K562 (cell line): ENCODE results near the gene FAM110D.

Experiments used
- EGR1 ChIP-seq: fragments of 450-650 bp; conservative IDR thresholded peaks from 2 replicates; pipeline ENCODE4 v1.6.1; 2017; ENCODE audit warnings: mild to moderate bottlenecking
- NFE2L1 ChIP-seq: fragments of 450-650 bp; IDR thresholded peaks from 2 replicates; pipeline ENCODE4 v1.6.1; 2016; ENCODE audit warnings: missing genetic modification characterization, low read depth, mild to moderate bottlenecking, missing compliant biosample characterization, moderate library complexity, borderline replicate concordance
- SMARCE1 ChIP-seq: fragments of 450-650 bp; IDR thresholded peaks from 2 replicates; pipeline ENCODE4 v1.7.1; 2016; ENCODE audit warnings: mild to moderate bottlenecking
- ZFP36 ChIP-seq: fragments of 150-350 bp; IDR thresholded peaks from 2 replicates; pipeline ENCODE4 v1.6.1; 2018; ENCODE audit warnings: low read length, low read depth; ENCODE audit not compliant: partially characterized antibody
- ZFX ChIP-seq: sonication (generic); formaldehyde crosslinking; IDR thresholded peaks from 2 replicates; pipeline ENCODE4 v1.8.0; 2022; ENCODE audit warnings: mild to moderate bottlenecking, missing genetic modification reagents, moderate library complexity
- ZKSCAN1 ChIP-seq: fragments of 150-350 bp; IDR thresholded peaks from 2 replicates; pipeline ENCODE4 v1.6.1; 2016; ENCODE audit warnings: low read depth, low read length
- ZNF217 ChIP-seq: sonication (generic); formaldehyde crosslinking; IDR thresholded peaks from 2 replicates; pipeline ENCODE4 v1.8.0; 2022; ENCODE audit warnings: mild to moderate bottlenecking, missing genetic modification reagents
- TF ChIP-seq, protein P1 (sequence below), 3 experiments: IDR thresholded peaks in 2 of 3; conservative IDR thresholded peaks in 1 of 3; 2 replicates each; pipeline ENCODE4 v1.5.1; 2011 to 2012; ENCODE audit warnings: low read length in 3 of 3, mild to moderate bottlenecking in 3 of 3, control low read depth in 2 of 3, improper control_type of control experiment in 1 of 3, inconsistent platforms in 1 of 3, low read depth in 1 of 3, mixed read lengths in 1 of 3, moderate library complexity in 1 of 3; ENCODE audit not compliant: insufficient read depth in 2 of 3

DNA sequence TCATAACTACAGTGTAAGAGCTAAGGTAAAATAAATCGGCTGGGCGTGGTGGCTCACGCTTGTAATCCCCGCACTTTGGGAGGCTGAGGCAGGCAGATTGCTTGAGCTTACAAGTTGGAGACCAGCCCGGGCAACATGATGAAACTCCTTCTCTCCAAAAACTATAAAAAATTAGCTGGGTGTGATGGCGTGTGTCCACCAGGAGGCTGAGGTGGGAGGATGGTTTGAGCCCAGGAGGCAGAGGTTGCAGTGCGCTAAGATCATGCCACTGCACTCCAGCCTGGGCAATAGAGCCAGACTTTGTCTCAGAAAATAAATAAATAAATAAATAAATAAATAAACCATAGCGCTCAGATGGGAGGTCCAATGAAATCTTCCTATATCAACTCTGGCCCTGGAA is 16.7 kb upstream of the FAM110D start:
- TF ChIP-seq, protein P1, sequence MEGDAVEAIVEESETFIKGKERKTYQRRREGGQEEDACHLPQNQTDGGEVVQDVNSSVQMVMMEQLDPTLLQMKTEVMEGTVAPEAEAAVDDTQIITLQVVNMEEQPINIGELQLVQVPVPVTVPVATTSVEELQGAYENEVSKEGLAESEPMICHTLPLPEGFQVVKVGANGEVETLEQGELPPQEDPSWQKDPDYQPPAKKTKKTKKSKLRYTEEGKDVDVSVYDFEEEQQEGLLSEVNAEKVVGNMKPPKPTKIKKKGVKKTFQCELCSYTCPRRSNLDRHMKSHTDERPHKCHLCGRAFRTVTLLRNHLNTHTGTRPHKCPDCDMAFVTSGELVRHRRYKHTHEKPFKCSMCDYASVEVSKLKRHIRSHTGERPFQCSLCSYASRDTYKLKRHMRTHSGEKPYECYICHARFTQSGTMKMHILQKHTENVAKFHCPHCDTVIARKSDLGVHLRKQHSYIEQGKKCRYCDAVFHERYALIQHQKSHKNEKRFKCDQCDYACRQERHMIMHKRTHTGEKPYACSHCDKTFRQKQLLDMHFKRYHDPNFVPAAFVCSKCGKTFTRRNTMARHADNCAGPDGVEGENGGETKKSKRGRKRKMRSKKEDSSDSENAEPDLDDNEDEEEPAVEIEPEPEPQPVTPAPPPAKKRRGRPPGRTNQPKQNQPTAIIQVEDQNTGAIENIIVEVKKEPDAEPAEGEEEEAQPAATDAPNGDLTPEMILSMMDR (IDR thresholded peaks at IDR 0.05 in 2 of 3, conservative IDR thresholded peaks at IDR 0.05 in 1 of 3; ENCODE audit: insufficient read depth in 2 of 3, low read depth in 1 of 3, low read length in 3 of 3): peak; percentile 10 to 29 (median 23); a peak in 1 of 6 replicates
- TF ChIP-seq ZFX: no peak
- TF ChIP-seq ZNF217: no peak
- no peak for TF ChIP-seq ZFP36
- no peak for TF ChIP-seq SMARCE1
- no peak for TF ChIP-seq ZKSCAN1
- TF ChIP-seq EGR1: no peak
- no peak for TF ChIP-seq NFE2L1 (tag)
